ENCODE results near the gene NRXN3.
"Not testable (repeated sequence)": the region's sequence is repeated elsewhere in the genome, so short reads cannot be mapped to it uniquely, and the experiment has no call there.

NRXN3 gene

GRCh38 chr14:78501909-78502308 lies 331.7 kb downstream of the NRXN3 start:
- no peak for DNase-seq

- DNase-seq: no peak
Observed at GRCh38 chr14:78508023-78508422, 337.9 kb downstream of the NRXN3 start.

GRCh38 chr14:78509516-78509915 lies 339.3 kb downstream of the NRXN3 start:
- DNase-seq: peak; percentile 2

GRCh38 chr14:78512021-78512420 lies 341.8 kb downstream of the NRXN3 start:
- no peak for DNase-seq

- peak; percentile 27 for DNase-seq
Observed at GRCh38 chr14:78519863-78520262, 349.7 kb downstream of the NRXN3 start.

- DNase-seq: no peak
Observed at GRCh38 chr14:78524196-78524595, 354.0 kb downstream of the NRXN3 start.

GRCh38 chr14:78524766-78525165 lies 354.6 kb downstream of the NRXN3 start:
- no peak for DNase-seq

GRCh38 chr14:78530078-78530477 lies 359.9 kb downstream of the NRXN3 start:
- peak; percentile 15 for DNase-seq

GRCh38 chr14:78534141-78534540 lies 364.0 kb downstream of the NRXN3 start:
- DNase-seq: no peak

GRCh38 chr14:78535041-78535440 lies 364.9 kb downstream of the NRXN3 start:
- DNase-seq: no peak

- peak; percentile 59 for DNase-seq
Observed at GRCh38 chr14:78541788-78542187, 371.6 kb downstream of the NRXN3 start.

- DNase-seq: no peak
Observed at GRCh38 chr14:78543433-78543832, 373.3 kb downstream of the NRXN3 start.

- no peak for DNase-seq
Observed at GRCh38 chr14:78561074-78561473, 390.9 kb downstream of the NRXN3 start.

GRCh38 chr14:78566026-78566858 lies 396.1 kb downstream of the NRXN3 start:
- DNase-seq: peak; percentile 88

- DNase-seq: no peak
Observed at GRCh38 chr14:78566859-78567172, 396.6 kb downstream of the NRXN3 start.

GRCh38 chr14:78567343-78567742 lies 397.2 kb downstream of the NRXN3 start:
- DNase-seq: peak; percentile 14

GRCh38 chr14:78573736-78574135 lies 403.6 kb downstream of the NRXN3 start:
- not testable (repeated sequence) for DNase-seq

- no peak for DNase-seq
Observed at GRCh38 chr14:78576437-78577166, 406.4 kb downstream of the NRXN3 start.

- no peak for DNase-seq
Observed at GRCh38 chr14:78581229-78581628, 411.1 kb downstream of the NRXN3 start.

- no peak for DNase-seq
Observed at GRCh38 chr14:78586681-78587080, 416.5 kb downstream of the NRXN3 start.

GRCh38 chr14:78588906-78589305 lies 418.7 kb downstream of the NRXN3 start:
- no peak for DNase-seq

- DNase-seq: no peak
Observed at GRCh38 chr14:78592616-78593219, 422.5 kb downstream of the NRXN3 start.

GRCh38 chr14:78593949-78594348 lies 423.8 kb downstream of the NRXN3 start:
- DNase-seq: no peak

- DNase-seq: peak; percentile 50
Observed at GRCh38 chr14:78595797-78596196, 425.6 kb downstream of the NRXN3 start.

All from DMS53 (cell line).